H9 (cell line): ENCODE results near the gene DNAJC1. TPM values are rescaled to one million over a fixed set of nuclear protein-coding genes. Genes with fewer than 3 reads are reported as not detected.

Experiments
- DNase-seq: peaks from one replicate; pipeline ENCODE4 v3.0.0-alpha.2; 2017
- H2AFZ ChIP-seq: one replicate; pipeline ENCODE4 v1.6.1; 2013; ENCODE audit warnings: mild to moderate bottlenecking, low read length, control low read depth, moderate library complexity
- H2AK5ac ChIP-seq: 2 replicates; pipeline ENCODE4 v1.6.1; 2013; ENCODE audit warnings: low read length, control low read depth, mixed read lengths; ENCODE audit not compliant: insufficient read length
- H2BK120ac ChIP-seq: one replicate; pipeline ENCODE4 v1.6.1; 2013; ENCODE audit warnings: low read depth, mild to moderate bottlenecking, low read length, control low read depth, inconsistent platforms; ENCODE audit not compliant: poor library complexity, severe bottlenecking
- H2BK12ac ChIP-seq: 2 replicates; pipeline ENCODE4 v1.6.1; 2013; ENCODE audit warnings: low read length, control low read depth, mixed read lengths, low read depth; ENCODE audit not compliant: insufficient read length
- H2BK15ac ChIP-seq: 2 replicates; pipeline ENCODE4 v1.6.1; 2013; ENCODE audit warnings: low read depth, low read length, control low read depth
- H2BK20ac ChIP-seq: one replicate; pipeline ENCODE4 v1.6.1; 2013; ENCODE audit warnings: low read depth, mild to moderate bottlenecking, low read length, control low read depth, inconsistent platforms; ENCODE audit not compliant: poor library complexity, severe bottlenecking
- H2BK5ac ChIP-seq: 2 replicates; pipeline ENCODE4 v1.6.1; 2013; ENCODE audit warnings: low read length, control low read depth, mixed read lengths; ENCODE audit not compliant: insufficient read length
- H3K14ac ChIP-seq: 2 replicates; pipeline ENCODE4 v1.6.1; 2013; ENCODE audit warnings: low read length, control low read depth; ENCODE audit not compliant: insufficient read depth
- H3K18ac ChIP-seq: 2 replicates; pipeline ENCODE4 v1.6.1; 2013; ENCODE audit warnings: low read depth, mild to moderate bottlenecking, mixed read lengths, low read length, control low read depth; ENCODE audit not compliant: insufficient read length
- H3K23ac ChIP-seq: 2 replicates; pipeline ENCODE4 v1.6.1; 2013; ENCODE audit warnings: low read length, control low read depth, mixed read lengths, low read depth; ENCODE audit not compliant: insufficient read length
- H3K23me2 ChIP-seq: 2 replicates; pipeline ENCODE4 v1.6.1; 2013; ENCODE audit warnings: low read depth, mild to moderate bottlenecking, mixed read lengths, low read length, control low read depth; ENCODE audit not compliant: insufficient read length, poor library complexity, severe bottlenecking
- H3K27ac ChIP-seq: 2 replicates; pipeline ENCODE4 v1.5.1; 2013; ENCODE audit warnings: low read length, control low read depth, mixed read lengths, low read depth; ENCODE audit not compliant: insufficient read length
- H3K27me3 ChIP-seq: 2 replicates; pipeline ENCODE4 v1.6.1; 2013; ENCODE audit warnings: low read length, control low read depth, inconsistent platforms; ENCODE audit not compliant: insufficient read depth
- H3K4ac ChIP-seq: 2 replicates; pipeline ENCODE4 v1.6.1; 2013; ENCODE audit warnings: low read depth, mild to moderate bottlenecking, control low read depth, inconsistent platforms, low read length, moderate library complexity
- H3K4me1 ChIP-seq: 2 replicates; pipeline ENCODE4 v1.6.1; 2013; ENCODE audit warnings: low read length, control low read depth, inconsistent platforms; ENCODE audit not compliant: insufficient read depth
- H3K4me2 ChIP-seq: 2 replicates; pipeline ENCODE4 v1.6.1; 2013; ENCODE audit warnings: low read length, control low read depth, mixed read lengths; ENCODE audit not compliant: insufficient read length, insufficient read depth
- H3K56ac ChIP-seq: 2 replicates; pipeline ENCODE4 v1.6.1; 2013; ENCODE audit warnings: low read depth, mild to moderate bottlenecking, mixed read lengths, low read length, control low read depth; ENCODE audit not compliant: insufficient read length
- H3K79me1 ChIP-seq: 2 replicates; pipeline ENCODE4 v1.6.1; 2013; ENCODE audit warnings: low read depth, mild to moderate bottlenecking, moderate library complexity, low read length, control low read depth, inconsistent platforms; ENCODE audit not compliant: insufficient read depth, poor library complexity, severe bottlenecking
- H3K79me2 ChIP-seq: 2 replicates; pipeline ENCODE4 v1.6.1; 2013; ENCODE audit warnings: low read length, control low read depth, inconsistent platforms; ENCODE audit not compliant: insufficient read depth
- H3K9ac ChIP-seq: 2 replicates; pipeline ENCODE4 v1.6.1; 2013; ENCODE audit warnings: low read length, control low read depth, mixed read lengths; ENCODE audit not compliant: insufficient read length; ENCODE audit errors: extremely low read depth
- H3K9me3 ChIP-seq: one replicate; pipeline ENCODE4 v1.6.1; 2013; ENCODE audit warnings: low read depth, low read length, inconsistent platforms; ENCODE audit not compliant: control insufficient read depth
- H3T11ph ChIP-seq: one replicate; pipeline ENCODE4 v1.6.1; 2013; ENCODE audit warnings: mild to moderate bottlenecking, low read length, control low read depth, inconsistent platforms
- H4K20me1 ChIP-seq: one replicate; pipeline ENCODE4 v1.6.1; 2013; ENCODE audit not compliant: control insufficient read depth, insufficient read length, insufficient read depth
- H4K5ac ChIP-seq: 2 replicates; pipeline ENCODE4 v1.6.1; 2013; ENCODE audit warnings: low read depth, mild to moderate bottlenecking, mixed read lengths, low read length, control low read depth; ENCODE audit not compliant: insufficient read length
- H4K8ac ChIP-seq: replicated peaks from 2 replicates; pipeline ENCODE4 v1.6.1; 2013; ENCODE audit warnings: low read length, control low read depth, mixed read lengths, low read depth; ENCODE audit not compliant: insufficient read length
- H4K91ac ChIP-seq: 2 replicates; pipeline ENCODE4 v1.6.1; 2013; ENCODE audit warnings: low read depth, mild to moderate bottlenecking, moderate library complexity, mixed read lengths, low read length, control low read depth; ENCODE audit not compliant: insufficient read length
- H3K27ac Mint-ChIP-seq, 3 experiments: 2 replicates in 2 of 3; 3 replicates in 1 of 3; pipeline ENCODE4 v1.8.0; 2020 to 2021; ENCODE audit warnings: mixed read lengths in 3 of 3, mild to moderate bottlenecking in 1 of 3, moderate library complexity in 1 of 3
- H3K27me3 Mint-ChIP-seq: 2 replicates; pipeline ENCODE4 v1.8.0; 2021; ENCODE audit warnings: low read depth, mild to moderate bottlenecking, moderate library complexity, mixed read lengths
- H3K36me3 Mint-ChIP-seq, 3 experiments: 2 replicates in 2 of 3; 3 replicates in 1 of 3; pipeline ENCODE4 v1.8.0; 2020 to 2021; ENCODE audit warnings: low read depth in 3 of 3, mixed read lengths in 3 of 3; ENCODE audit not compliant: insufficient read depth in 1 of 3
- H3K4me1 Mint-ChIP-seq, 2 experiments: 2 replicates each; pipeline ENCODE4 v1.8.0; 2020; ENCODE audit warnings: mixed read lengths in 2 of 2
- H3K4me3 Mint-ChIP-seq, 2 experiments: 2 replicates in 1 of 2; 3 replicates in 1 of 2; pipeline ENCODE4 v1.8.0; 2020 to 2021; ENCODE audit warnings: mild to moderate bottlenecking in 2 of 2, mixed read lengths in 2 of 2, moderate library complexity in 1 of 2
- H3K9me3 Mint-ChIP-seq, 2 experiments: 2 replicates in 1 of 2; 3 replicates in 1 of 2; pipeline ENCODE4 v1.8.0; 2020; ENCODE audit warnings: mild to moderate bottlenecking in 2 of 2, mixed read lengths in 2 of 2, moderate library complexity in 1 of 2
- WGBS: extraction: QIAGEN DNeasy Blood & Tissue Kit; methylation state at CpG from one replicate; pipeline ENCODE4 v1.1.7; 2013; ENCODE audit warnings: missing lambda C conversion rate, low lambda C conversion rate, mixed read lengths; ENCODE audit not compliant: insufficient read length; ENCODE audit errors: extremely low coverage; 5-methylcytosine and 5-hydroxymethylcytosine counted together
- total RNA-seq: library from RNA; stranded (reverse); gene quantifications from 2 replicates; pipeline ENCODE4 v1.2.1, GENCODE V29; 2021
- TF ChIP-seq, protein P1 (sequence below): fragments of 200-600 bp; sonication (generic); conservative IDR thresholded peaks from 3 replicates; pipeline ENCODE4 v1.8.0; 2021; ENCODE audit warnings: antibody characterized with exemption, mild to moderate bottlenecking

The DNAJC1 gene
- total RNA-seq, 1 experiment from 2014 or later: 11.2 TPM

DNA sequence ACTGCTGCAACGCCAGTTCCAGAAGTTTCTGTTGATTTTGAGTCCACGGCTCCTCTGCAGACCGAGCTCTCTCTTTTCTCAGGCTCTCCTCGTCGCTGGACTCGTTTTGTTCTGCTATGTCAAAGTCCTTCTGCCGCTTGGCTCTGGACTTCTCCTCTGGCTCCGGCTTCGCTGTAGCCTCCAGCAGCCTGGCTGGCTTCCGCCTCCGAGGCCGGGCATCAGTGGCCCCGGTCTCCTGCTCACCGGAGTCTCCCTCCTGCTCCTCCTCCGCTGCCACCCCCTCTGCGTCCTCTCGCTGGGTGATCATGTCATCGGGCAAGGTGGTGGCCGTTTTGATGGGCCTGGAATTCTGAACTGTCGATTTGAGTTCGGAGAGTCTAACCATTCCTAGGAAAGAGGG, 244.3 kb downstream of the DNAJC1 start:
- no peak overlapping the region for H4K5ac ChIP-seq
- H2BK120ac ChIP-seq: no peak overlapping the region
- H3K27ac Mint-ChIP-seq: peak overlapping the region in 1 of 3 experiments; percentile 90; a peak in 3 of 7 replicates
- H3K27me3 ChIP-seq: no peaks in the 10 kb centered on the region
- H2BK5ac ChIP-seq: no peak overlapping the region
- H4K20me1 ChIP-seq: no peaks in the 10 kb centered on the region
- H3K79me1 ChIP-seq: no peaks in the 10 kb centered on the region
- DNase-seq: no peak
- TF ChIP-seq, protein P1, sequence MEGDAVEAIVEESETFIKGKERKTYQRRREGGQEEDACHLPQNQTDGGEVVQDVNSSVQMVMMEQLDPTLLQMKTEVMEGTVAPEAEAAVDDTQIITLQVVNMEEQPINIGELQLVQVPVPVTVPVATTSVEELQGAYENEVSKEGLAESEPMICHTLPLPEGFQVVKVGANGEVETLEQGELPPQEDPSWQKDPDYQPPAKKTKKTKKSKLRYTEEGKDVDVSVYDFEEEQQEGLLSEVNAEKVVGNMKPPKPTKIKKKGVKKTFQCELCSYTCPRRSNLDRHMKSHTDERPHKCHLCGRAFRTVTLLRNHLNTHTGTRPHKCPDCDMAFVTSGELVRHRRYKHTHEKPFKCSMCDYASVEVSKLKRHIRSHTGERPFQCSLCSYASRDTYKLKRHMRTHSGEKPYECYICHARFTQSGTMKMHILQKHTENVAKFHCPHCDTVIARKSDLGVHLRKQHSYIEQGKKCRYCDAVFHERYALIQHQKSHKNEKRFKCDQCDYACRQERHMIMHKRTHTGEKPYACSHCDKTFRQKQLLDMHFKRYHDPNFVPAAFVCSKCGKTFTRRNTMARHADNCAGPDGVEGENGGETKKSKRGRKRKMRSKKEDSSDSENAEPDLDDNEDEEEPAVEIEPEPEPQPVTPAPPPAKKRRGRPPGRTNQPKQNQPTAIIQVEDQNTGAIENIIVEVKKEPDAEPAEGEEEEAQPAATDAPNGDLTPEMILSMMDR: no peak
- H3K9me3 Mint-ChIP-seq: no peaks in the 10 kb centered on the region; a peak in 1 of 5 replicates
- no peak overlapping the region for H3K4me3 Mint-ChIP-seq
- H2AFZ ChIP-seq: no peak overlapping the region
- H3K56ac ChIP-seq: no peak overlapping the region
- H3K14ac ChIP-seq: no peak overlapping the region
- peaks cover 36 to 40% of the 10 kb centered on the region in 2 experiments for H3K4me1 Mint-ChIP-seq
- no peak overlapping the region for H3K4ac ChIP-seq
- no peak overlapping the region for H3K9ac ChIP-seq
- no peak overlapping the region for H4K8ac ChIP-seq
- no peak overlapping the region for H2BK20ac ChIP-seq
- H2BK12ac ChIP-seq: no peak overlapping the region
- no peaks in the 10 kb centered on the region for H3K27me3 Mint-ChIP-seq
- H3K9me3 ChIP-seq: no peaks in the 10 kb centered on the region
- H2AK5ac ChIP-seq: no peak overlapping the region
- no peaks in the 10 kb centered on the region for H3K79me2 ChIP-seq
- no peak overlapping the region for H3K27ac ChIP-seq
- H2BK15ac ChIP-seq: no peak overlapping the region
- no peaks in the 10 kb centered on the region; the same call in 1 of the 2 replicates for H3K4me1 ChIP-seq
- no peaks in the 10 kb centered on the region; a peak in 1 of 7 replicates for H3K36me3 Mint-ChIP-seq
- H3T11ph ChIP-seq: no peak overlapping the region
- no peak overlapping the region for H3K4me2 ChIP-seq
- H4K91ac ChIP-seq: peak overlapping the region; percentile 36
- no CpG with 5 or more reads among the region's 21 CpGs for WGBS
- H3K23me2 ChIP-seq: no peaks in the 10 kb centered on the region
- H3K18ac ChIP-seq: no peak overlapping the region
- H3K23ac ChIP-seq: no peak overlapping the region
